Measurements from ENCODE around the gene SPAG17. TPM values are rescaled to one million over a fixed set of nuclear protein-coding genes. Genes with fewer than 3 reads are reported as not detected.

Gene SPAG17
- total and polyA plus RNA-seq, 2 of the 4 experiments (the other 2 are of a cell fraction): 0.10 TPM; not detected in 1

GRCh38 chr1:117971777-117972176, 213.3 kb downstream of the SPAG17 start:
- intact Hi-C loops (cut with micrococcal nuclease) (no loop called here), in situ Hi-C loops (cut with MboI; ENCODE audit: low sequenced_read_pairs) (no loop called here), dilution Hi-C loops (cut with HindIII; ENCODE audit: low sequenced_read_pairs, unreplicated experiment) (no loop called here)
- Histone ChIP-seq H3K9me3 (ENCODE audit: control insufficient read depth, insufficient read depth, low read length) (no peaks in the 10 kb centered on the region), H2BK120ac (ENCODE audit: low read depth, low read length) (no peak overlapping the region), H3K4me2 (ENCODE audit: low read depth, low read length) (no peak overlapping the region), H3K4me1 (ENCODE audit: control insufficient read depth, insufficient read depth, low read length) (no peaks in the 10 kb centered on the region), H3K18ac (ENCODE audit: low read depth, low read length) (no peak overlapping the region), H3K79me1 (ENCODE audit: low read depth in 1 of 2, low read length in 2 of 2) (no peaks in the 10 kb centered on the region), H3K9ac (ENCODE audit: low read depth, low read length) (no peak overlapping the region), H4K5ac (ENCODE audit: low read depth, low read length) (no peak overlapping the region), H2AK5ac (ENCODE audit: low read depth, low read length) (no peak overlapping the region), H2AFZ (replicated peaks; ENCODE audit: low read length, poor library complexity) (no peak overlapping the region), H3K27me3 (ENCODE audit: control insufficient read depth, insufficient read depth, low read length) (peaks cover 4% of the 10 kb centered on the region), H2BK15ac (ENCODE audit: low read depth, low read length) (no peak overlapping the region), H3K23ac (ENCODE audit: low read depth, low read length) (no peak overlapping the region), H4K91ac (ENCODE audit: insufficient read depth, low read depth, low read length) (no peak overlapping the region), H3K14ac (replicated peaks; ENCODE audit: low read depth, low read length) (no peak overlapping the region), H4K20me1 (ENCODE audit: insufficient read depth, low read length) (no peaks in the 10 kb centered on the region), H3K4me3 (ENCODE audit: insufficient read depth, low read depth, low read length) (no peak overlapping the region), H2AK9ac (replicated peaks; ENCODE audit: low read depth, low read length, poor library complexity) (no peak overlapping the region), H3K36me3 (ENCODE audit: control insufficient read depth, insufficient read depth, low read length) (no peaks in the 10 kb centered on the region), H4K8ac (ENCODE audit: low read depth in 2 of 2, low read length in 2 of 2) (no peak overlapping the region), H3K56ac (ENCODE audit: extremely low read depth, insufficient read depth, low read length) (no peak overlapping the region), H3K4ac (ENCODE audit: low read depth, low read length) (no peak overlapping the region), H2BK5ac (ENCODE audit: low read depth, low read length, poor library complexity, severe bottlenecking) (no peak overlapping the region), H3K9me1 (ENCODE audit: insufficient read depth, low read length) (peaks cover 3% of the 10 kb centered on the region), H2BK20ac (ENCODE audit: low read depth, low read length) (no peak overlapping the region), H3K27ac (ENCODE audit: insufficient read depth, low read length) (no peak overlapping the region)
- peak; percentile 49 for TF ChIP-seq NFE2L2 (IDR thresholded peaks at IDR 0.05; ENCODE audit: low read depth, low read length)
- TF ChIP-seq USF2 (IDR thresholded peaks at IDR 0.05; ENCODE audit: low read depth, low read length): no peak
- POLR2A ChIA-PET (ENCODE audit: unreplicated experiment): no interaction called here
- ATAC-seq (ENCODE audit: low read depth): no peak
- BruUV-seq (replicated peaks): no TSS peak
- CTCF ChIA-PET: no interaction called here
- no peak for DNase-seq

Data from IMR-90 (cell line).